Stimulated activated CD8-positive, alpha-beta memory T cell treated with anti-CD3 and anti-CD28 coated beads, Interleukin-4, amount 100 ng/mL, for 1 hour (primary cell): ENCODE measurements around the gene PMIS2.

ENCODE experiments used
- DNase-seq, 2 donors: peaks; one replicate each; pipeline ENCODE4 v3.0.0-alpha.2; 2020; ENCODE audit warnings: low read depth in 2 of 2, low spot score in 1 of 2

The PMIS2 gene

GRCh38 chr19:35628565-35629331 is 42.8 kb downstream of the PMIS2 start, which contains the start of gene RBM42:
TSS of gene RBM42 (plus strand) at chr19:35629036. CDS start at chr19:35629154, 118 bp downstream.
- DNase-seq, result peak; percentile 95

- DNase-seq, result no peak
Measured at GRCh38 chr19:35629332-35629633, 43.3 kb downstream of the PMIS2 start.

- no peak for DNase-seq
Measured at GRCh38 chr19:35633727-35634440, 47.9 kb downstream of the PMIS2 start.

- DNase-seq, result no peak
Measured at GRCh38 chr19:35636651-35637050, 50.7 kb downstream of the PMIS2 start.
